Smooth muscle cell (in vitro differentiated cells): ENCODE results near the gene NAV2. TPM values are rescaled to one million over a fixed set of nuclear protein-coding genes. Genes with fewer than 3 reads are reported as not detected.

Experiments
- DNase-seq: peaks from one replicate; lab custom pipeline; 2025; ENCODE audit not compliant: unreplicated experiment; lab: John Stamatoyannopoulos, UW
- H2AFZ ChIP-seq: fragments of 200-600 bp; sonication (generic); 2 replicates; pipeline ENCODE4 v1.6.0; 2016; ENCODE audit warnings: antibody characterized with exemption, low read depth, mild to moderate bottlenecking
- H3F3A ChIP-seq: fragments of 200-600 bp; sonication (generic); 2 replicates; pipeline ENCODE4 v1.6.0; 2017; ENCODE audit warnings: antibody characterized with exemption, low read depth
- H3K27ac ChIP-seq: fragments of 200-600 bp; sonication (generic); 2 replicates; pipeline ENCODE4 v1.5.1; 2016; ENCODE audit warnings: low read depth, mild to moderate bottlenecking
- H3K27me3 ChIP-seq: fragments of 200-600 bp; sonication (generic); 2 replicates; pipeline ENCODE4 v1.6.1; 2016; ENCODE audit warnings: low read depth, mild to moderate bottlenecking
- H3K36me3 ChIP-seq: fragments of 200-600 bp; sonication (generic); 2 replicates; pipeline ENCODE4 v1.5.1; 2016; ENCODE audit warnings: low read depth
- H3K4me1 ChIP-seq: fragments of 200-600 bp; sonication (generic); 2 replicates; pipeline ENCODE4 v1.5.1; 2016; ENCODE audit warnings: low read depth
- H3K4me2 ChIP-seq: fragments of 200-600 bp; sonication (generic); 2 replicates; pipeline ENCODE4 v1.6.0; 2016; ENCODE audit warnings: mild to moderate bottlenecking
- H3K4me3 ChIP-seq: fragments of 200-600 bp; sonication (generic); 2 replicates; pipeline ENCODE4 v1.5.1; 2016; ENCODE audit warnings: mild to moderate bottlenecking
- H3K79me2 ChIP-seq: fragments of 200-600 bp; sonication (generic); 2 replicates; pipeline ENCODE4 v1.6.0; 2016; ENCODE audit warnings: low read depth, mild to moderate bottlenecking
- H3K9ac ChIP-seq: fragments of 200-600 bp; sonication (generic); 2 replicates; pipeline ENCODE4 v1.6.0; 2016; ENCODE audit warnings: low read depth
- H3K9me3 ChIP-seq: fragments of 200-600 bp; sonication (generic); replicated peaks from 2 replicates; pipeline ENCODE4 v1.5.1; 2016; ENCODE audit warnings: low read depth
- H4K20me1 ChIP-seq: fragments of 200-600 bp; sonication (generic); 2 replicates; pipeline ENCODE4 v1.6.0; 2016; ENCODE audit warnings: low read depth
- CTCF ChIP-seq: fragments of 200-600 bp; sonication (generic); IDR thresholded peaks from 2 replicates; pipeline ENCODE4 v1.5.1; 2017; ENCODE audit warnings: borderline replicate concordance, mild to moderate bottlenecking, antibody characterized with exemption; ENCODE audit not compliant: insufficient read depth, poor library complexity, severe bottlenecking
- WGBS: methylation state at CpG from one replicate; pipeline ENCODE4 v1.1.7; 2016; ENCODE audit warnings: low lambda C conversion rate; 5-methylcytosine and 5-hydroxymethylcytosine counted together
- polyA plus RNA-seq: library from polyadenylated mRNA; unstranded; fragments of >200 nt; fragmentation: Nextera tagmentation; extraction: Ambion mirVana; gene quantifications from 2 replicates; pipeline ENCODE4 v1.2.1, GENCODE V29; 2016
- total RNA-seq: library from RNA; depleted of rRNA; stranded (reverse); fragments of >200 nt; gene quantifications from 2 replicates; pipeline ENCODE4 v1.2.3, GENCODE V29; 2014

Gene NAV2
- total and polyA plus RNA-seq, 2 experiments from 2014 or later = 14.1 to 67.5 TPM

GRCh38 chr11:19679952-19680828 lies 32.4 kb upstream of the NAV2 start:
- Histone ChIP-seq H4K20me1 (no peaks in the 10 kb centered on the region), H3K4me2 (peak overlapping the region; percentile 50), H3K79me2 (no peaks in the 10 kb centered on the region), H3K9me3 (no peaks in the 10 kb centered on the region), H3K4me3 (no peak overlapping the region), H3F3A (peaks cover 30% of the 10 kb centered on the region), H3K4me1 (peaks cover 15% of the 10 kb centered on the region), H3K36me3 (no peaks in the 10 kb centered on the region), H3K27ac (peak overlapping the region; percentile 89), H3K27me3 (no peaks in the 10 kb centered on the region), H3K9ac (peak overlapping the region; percentile 76), H2AFZ (peak overlapping the region; percentile 31)
- TF ChIP-seq CTCF = no peak
- WGBS = 15% methylated on average over 12 of the region's 12 CpGs
- peak; percentile 42 for DNase-seq

- H3K4me2 ChIP-seq = peak overlapping the region; percentile 50
Measured at GRCh38 chr11:19680829-19681368, 31.7 kb upstream of the NAV2 start.

GRCh38 chr11:19683141-19683805 lies 29.4 kb upstream of the NAV2 start:
- TF ChIP-seq CTCF = no peak
- Histone ChIP-seq H3K9ac (no peak overlapping the region), H3K79me2 (no peaks in the 10 kb centered on the region), H3K4me2 (no peak overlapping the region), H3K27me3 (no peaks in the 10 kb centered on the region), H3K4me1 (peaks cover 7% of the 10 kb centered on the region), H3K27ac (no peak overlapping the region), H3F3A (peaks cover 15% of the 10 kb centered on the region), H3K9me3 (no peaks in the 10 kb centered on the region), H3K4me3 (no peak overlapping the region), H4K20me1 (no peaks in the 10 kb centered on the region), H2AFZ (no peak overlapping the region), H3K36me3 (no peaks in the 10 kb centered on the region)
- DNase-seq = no peak
- 88% methylated on average over 5 of the region's 5 CpGs for WGBS

More at GRCh38 chr11:19680829-19681368, 31.7 kb upstream of the NAV2 start:
- Histone ChIP-seq H3K9me3 (no peaks in the 10 kb centered on the region), H2AFZ (no peak overlapping the region), H3K9ac (peak overlapping the region; percentile 12), H3K27me3 (no peaks in the 10 kb centered on the region), H3F3A (peaks cover 30% of the 10 kb centered on the region), H3K4me3 (no peak overlapping the region), H3K4me1 (peaks cover 15% of the 10 kb centered on the region), H3K79me2 (no peaks in the 10 kb centered on the region), H3K27ac (peak overlapping the region; percentile 80), H3K36me3 (no peaks in the 10 kb centered on the region), H4K20me1 (no peaks in the 10 kb centered on the region)
- no peak for TF ChIP-seq CTCF
- 63% methylated on average over 4 of the region's 4 CpGs for WGBS
- no peak for DNase-seq
